ENCODE measurements around the gene AAMP.

Gene AAMP

GRCh38 chr2:218218268-218219185, 51.4 kb downstream of the AAMP start:
- peak; percentile 52 for DNase-seq

- peak; percentile 58 for DNase-seq
These were observed 52.3 kb downstream of the AAMP start for GRCh38 chr2:218217360-218218267.

DNA sequence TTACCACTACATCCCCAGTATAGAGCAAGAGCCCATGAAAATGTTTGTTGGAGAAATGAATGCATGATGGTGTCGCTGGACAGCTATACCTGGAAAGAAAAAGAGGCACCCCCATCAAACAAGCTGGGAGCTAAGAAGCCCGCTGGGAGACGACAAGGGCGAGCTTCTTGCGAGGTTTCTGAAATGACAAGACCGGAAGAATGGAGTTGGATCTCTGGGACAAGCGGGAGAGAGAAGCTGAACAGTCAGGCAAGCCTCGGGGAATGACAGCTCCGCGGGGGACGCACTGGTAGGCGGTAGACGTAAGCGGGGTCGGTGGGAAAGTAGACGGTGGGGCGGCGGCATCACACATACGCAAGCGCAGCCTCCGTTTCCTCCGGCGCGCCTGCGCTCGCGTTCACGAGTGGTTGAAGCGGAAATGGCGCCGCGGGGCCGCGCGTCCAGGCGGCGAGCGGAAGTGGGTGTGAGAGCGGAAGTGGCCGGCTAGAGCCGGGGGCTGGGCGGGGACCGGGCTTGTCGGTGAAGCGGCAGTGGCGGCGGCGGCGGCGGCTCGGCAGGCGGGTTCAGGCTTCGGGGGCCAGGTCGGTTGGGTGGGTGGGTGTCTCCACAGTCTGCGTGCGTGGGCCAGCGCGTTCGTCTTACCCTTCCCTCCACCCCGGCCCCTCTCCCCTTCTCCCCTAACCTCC, 53.1 kb downstream of the AAMP start, which contains the start of gene ARPC2:
Gene ARPC2 (plus strand): TSS at position 516 of the 686 bp plus-strand sequence. CDS start 282 bp downstream, outside the sequence.
- peak; percentile 95 for DNase-seq

DNA sequence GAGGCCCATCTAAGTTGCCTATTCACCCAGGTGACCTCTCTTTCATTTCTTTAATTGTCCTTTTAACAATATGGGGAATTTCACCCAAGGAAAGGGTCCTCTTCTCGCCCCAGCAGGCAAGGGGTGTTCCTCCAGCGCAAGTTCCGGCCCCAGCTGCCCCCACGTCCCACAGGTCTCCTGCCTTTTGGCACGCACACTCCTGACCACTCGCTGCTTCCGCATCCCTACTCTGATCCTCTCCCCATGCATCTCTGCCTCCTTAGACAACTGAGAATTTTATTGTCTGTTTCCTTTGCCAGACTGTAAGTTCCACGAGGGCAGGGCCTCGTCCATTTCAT, 53.6 kb downstream of the AAMP start:
- no peak for DNase-seq
